LNCAP (cell line): ENCODE data around the gene LRIG1.

ENCODE experiments used
- TF ChIP-seq, protein P1 (sequence below): fragments of 450-650 bp; IDR thresholded peaks from 2 replicates; pipeline ENCODE4 v1.5.1; 2017; ENCODE audit warnings: mild to moderate bottlenecking

LRIG1 gene

DNA sequence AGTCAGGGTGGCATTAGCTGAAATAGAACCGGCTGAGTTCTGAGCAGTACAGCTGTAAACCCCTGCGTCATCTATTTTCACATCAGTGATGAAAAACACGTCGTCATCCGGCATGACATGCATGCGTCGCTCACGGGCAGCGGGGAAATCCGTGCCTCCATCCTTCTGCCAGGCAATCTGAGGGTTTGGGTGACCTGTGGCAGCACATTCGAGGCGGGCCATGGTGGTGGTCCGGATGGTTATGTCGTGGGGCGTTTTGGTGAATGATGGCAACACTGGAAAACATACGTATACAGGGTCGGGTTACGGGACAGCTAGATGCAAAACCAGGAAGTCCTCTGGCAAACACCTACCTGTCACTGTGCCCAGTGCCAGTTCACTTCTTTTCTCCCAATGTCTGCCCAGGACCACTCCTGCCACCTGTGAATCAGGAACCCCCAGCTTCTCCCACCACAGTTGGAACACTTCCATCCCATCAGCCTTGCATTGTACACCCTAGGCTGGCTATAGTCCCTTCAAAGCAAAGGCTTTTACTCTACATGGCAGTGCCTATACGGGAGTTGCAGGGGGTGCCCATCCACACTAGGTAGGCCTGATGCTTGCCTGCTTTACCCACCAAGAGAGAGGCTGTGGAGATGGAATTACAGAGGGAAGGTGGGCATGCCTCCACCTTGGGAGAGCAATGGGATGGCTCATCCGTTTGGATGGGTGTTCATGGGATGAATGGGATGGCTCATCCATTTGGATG lies 116.7 kb downstream of the LRIG1 start:
- TF ChIP-seq, protein P1, sequence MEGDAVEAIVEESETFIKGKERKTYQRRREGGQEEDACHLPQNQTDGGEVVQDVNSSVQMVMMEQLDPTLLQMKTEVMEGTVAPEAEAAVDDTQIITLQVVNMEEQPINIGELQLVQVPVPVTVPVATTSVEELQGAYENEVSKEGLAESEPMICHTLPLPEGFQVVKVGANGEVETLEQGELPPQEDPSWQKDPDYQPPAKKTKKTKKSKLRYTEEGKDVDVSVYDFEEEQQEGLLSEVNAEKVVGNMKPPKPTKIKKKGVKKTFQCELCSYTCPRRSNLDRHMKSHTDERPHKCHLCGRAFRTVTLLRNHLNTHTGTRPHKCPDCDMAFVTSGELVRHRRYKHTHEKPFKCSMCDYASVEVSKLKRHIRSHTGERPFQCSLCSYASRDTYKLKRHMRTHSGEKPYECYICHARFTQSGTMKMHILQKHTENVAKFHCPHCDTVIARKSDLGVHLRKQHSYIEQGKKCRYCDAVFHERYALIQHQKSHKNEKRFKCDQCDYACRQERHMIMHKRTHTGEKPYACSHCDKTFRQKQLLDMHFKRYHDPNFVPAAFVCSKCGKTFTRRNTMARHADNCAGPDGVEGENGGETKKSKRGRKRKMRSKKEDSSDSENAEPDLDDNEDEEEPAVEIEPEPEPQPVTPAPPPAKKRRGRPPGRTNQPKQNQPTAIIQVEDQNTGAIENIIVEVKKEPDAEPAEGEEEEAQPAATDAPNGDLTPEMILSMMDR: no peak

DNA sequence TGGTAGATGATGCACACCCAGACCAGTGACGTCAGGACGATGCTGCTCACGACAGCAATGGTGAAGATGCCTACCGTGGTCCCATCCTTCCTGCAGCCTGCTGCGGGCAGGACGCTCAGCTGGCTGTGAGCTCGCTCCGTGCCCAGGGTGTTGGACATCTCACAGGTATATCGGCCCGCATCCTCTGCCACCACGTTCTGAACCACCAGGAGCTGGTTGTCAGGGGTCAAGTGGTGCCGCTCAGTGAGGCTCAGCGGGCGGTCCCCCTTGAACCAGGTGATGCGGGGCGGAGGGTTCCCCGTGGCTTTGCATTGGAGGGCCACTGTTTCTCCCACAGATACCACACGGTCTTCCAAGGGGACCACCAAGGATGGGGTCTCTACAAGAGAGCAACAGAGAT lies 117.8 kb downstream of the LRIG1 start:
- TF ChIP-seq, protein P1: no peak

DNA sequence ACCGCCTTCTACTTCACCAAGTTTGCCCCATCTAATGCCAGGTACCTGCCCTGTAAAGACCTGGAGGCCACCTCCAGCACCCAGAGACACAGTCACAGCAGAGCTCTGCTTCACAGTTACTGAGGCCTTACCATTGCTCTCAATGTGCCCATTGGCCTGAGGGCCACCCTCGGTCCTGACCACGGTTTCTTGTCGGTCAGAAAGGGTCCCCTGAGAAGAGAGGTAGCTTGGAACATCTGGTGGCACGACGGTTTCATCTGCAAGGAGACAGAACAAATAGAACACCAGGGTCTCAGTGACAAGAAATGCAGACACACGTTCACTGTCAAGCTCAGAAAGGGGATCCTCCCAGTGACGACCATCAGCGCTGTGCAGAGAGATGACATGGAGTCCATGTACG lies 118.7 kb downstream of the LRIG1 start:
- TF ChIP-seq, protein P1: no peak

DNA sequence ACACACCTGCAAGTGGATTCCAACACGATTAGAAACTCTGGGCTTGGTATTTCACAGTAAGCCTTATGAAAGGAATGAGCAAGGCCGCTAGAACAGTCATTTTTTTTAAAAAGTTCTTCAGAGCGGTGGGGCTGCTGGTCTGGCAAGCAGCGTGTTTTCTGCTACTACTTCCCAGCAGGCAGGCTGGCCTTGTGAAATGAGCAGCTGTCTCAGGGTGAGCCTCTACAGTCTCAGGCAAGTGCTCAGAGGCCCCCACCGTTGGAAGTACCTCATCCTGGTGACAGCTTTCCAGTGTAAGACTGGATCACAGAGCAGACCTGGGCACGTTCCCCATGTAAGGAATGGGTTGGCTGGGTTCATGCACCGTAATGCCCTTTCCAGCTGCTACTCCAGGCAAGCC lies 119.2 kb downstream of the LRIG1 start:
- TF ChIP-seq, protein P1: no peak

DNA sequence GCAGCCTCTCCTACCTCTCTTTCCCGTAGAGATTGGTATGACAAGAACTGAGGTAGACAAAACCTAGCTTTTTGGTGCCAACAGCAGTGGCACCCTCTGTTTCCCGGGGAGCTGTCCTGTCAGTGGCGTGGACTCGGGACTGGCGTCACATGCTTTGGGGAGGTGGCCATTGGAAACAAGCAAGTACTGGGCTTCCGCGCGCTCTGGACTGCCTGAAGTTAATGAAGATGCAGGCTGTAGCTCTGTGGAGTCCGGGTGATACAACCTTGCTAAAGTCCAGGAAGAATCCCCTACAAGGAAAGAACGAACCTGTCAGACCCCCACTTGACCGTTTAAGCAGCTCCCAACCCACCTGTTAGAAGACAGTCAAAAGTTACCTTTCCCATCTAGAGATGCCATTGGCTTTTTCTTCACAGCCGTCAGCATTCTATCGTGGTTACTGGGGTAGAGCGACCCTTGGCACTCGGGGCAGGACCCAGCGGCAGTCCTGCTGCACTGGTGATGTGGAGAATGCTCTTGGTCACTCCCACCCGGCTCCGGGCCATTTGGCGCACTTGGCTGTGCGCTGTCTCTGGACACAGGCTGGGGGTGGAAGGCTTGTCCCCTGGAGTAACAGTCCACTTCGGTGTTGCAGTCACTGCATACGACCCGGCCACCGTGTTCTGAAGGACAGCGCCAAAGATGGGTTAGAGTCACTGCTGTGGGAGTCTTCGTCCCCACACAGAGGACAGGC lies 120.5 kb downstream of the LRIG1 start:
- TF ChIP-seq, protein P1: no peak

DNA sequence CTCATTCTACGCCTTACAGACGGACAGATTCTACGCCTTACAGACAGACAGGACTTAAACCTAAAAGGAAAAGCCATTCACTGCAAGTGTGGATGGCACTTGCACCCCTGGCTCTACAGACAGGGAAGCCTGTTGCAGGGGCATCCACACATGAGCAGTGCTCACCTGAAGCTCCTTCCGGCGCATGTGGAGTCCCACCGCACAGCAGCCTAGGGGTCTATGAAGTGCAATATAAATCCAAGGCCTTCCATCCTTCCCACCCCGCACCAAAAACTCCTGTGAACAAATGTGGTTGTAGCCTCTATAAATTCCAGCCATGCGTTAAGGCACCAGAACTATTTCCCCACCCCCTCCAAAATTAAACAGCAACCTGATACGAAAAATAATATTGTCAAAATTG lies 121.3 kb downstream of the LRIG1 start:
- TF ChIP-seq, protein P1: no peak

DNA sequence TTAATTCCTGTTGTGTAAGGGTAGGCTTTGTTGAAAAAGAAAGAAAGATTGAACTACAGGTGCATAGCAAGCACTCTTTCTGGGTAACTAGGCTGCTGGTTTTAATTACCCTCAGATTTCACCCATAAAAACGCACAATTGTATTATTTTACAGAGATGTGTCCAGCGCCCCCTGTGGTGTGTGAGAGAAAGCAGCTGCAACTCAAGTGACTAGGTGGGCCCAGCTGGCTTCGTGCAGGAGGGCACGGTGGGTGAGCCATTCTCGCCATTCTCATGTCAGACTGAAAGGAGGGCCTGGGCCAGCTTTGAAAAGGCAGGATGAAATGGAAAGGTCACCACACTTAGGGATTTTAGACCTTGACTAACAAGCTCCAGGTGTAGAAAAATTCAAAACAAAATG lies 122.6 kb downstream of the LRIG1 start:
- TF ChIP-seq, protein P1: peak; percentile 70
